HEK293 (cell line): Measurements from ENCODE around the gene ERCC3.

Experiments
- CTCF ChIA-PET: fragments of 350-600 bp; formaldehyde crosslinking; extraction: SDS; loops from one replicate; lab custom pipeline; 2021; ENCODE audit warnings: antibody characterized with exemption; lab: Yijun Ruan, JAX
- POLR2A ChIA-PET: fragments of 300-600 bp; formaldehyde crosslinking; extraction: SDS; loops from one replicate; lab custom pipeline; 2020; ENCODE audit warnings: antibody characterized with exemption, inconsistent platforms; lab: Yijun Ruan, JAX
- H3K27ac ChIP-seq: fragments of 200-500 bp; sonication (Bioruptor generic); 2 replicates; pipeline ENCODE4 v1.5.1; 2014; ENCODE audit warnings: low read depth, low read length, control low read depth, inconsistent platforms; ENCODE audit errors: extremely low read depth
- H3K36me3 ChIP-seq, 2 experiments: fragments of 200-500 bp in 1 of 2; sonication (Bioruptor generic) in 1 of 2; 1 replicate in 1 of 2; 2 replicates in 1 of 2; pipeline ENCODE4 v1.5.1; 2014 to 2017; ENCODE audit warnings: inconsistent platforms in 2 of 2, low read length in 2 of 2; ENCODE audit not compliant: control insufficient read depth in 2 of 2, insufficient read depth in 1 of 2
- H3K4me1 ChIP-seq: fragments of 200-500 bp; sonication (Bioruptor generic); 2 replicates; pipeline ENCODE4 v1.5.1; 2014; ENCODE audit warnings: mild to moderate bottlenecking, low read length, inconsistent platforms; ENCODE audit not compliant: control insufficient read depth, insufficient read depth
- H3K4me3 ChIP-seq: 2 replicates; pipeline ENCODE4 v1.5.1; 2011; ENCODE audit warnings: low read depth, mild to moderate bottlenecking, control low read depth, low read length, moderate library complexity
- H3K9me3 ChIP-seq: fragments of 200-500 bp; sonication (Bioruptor generic); 2 replicates; pipeline ENCODE4 v1.5.1; 2014; ENCODE audit warnings: low read depth, low read length, inconsistent platforms; ENCODE audit not compliant: control insufficient read depth, insufficient read depth
- EGR2 ChIP-seq: fragments of 450-650 bp; formaldehyde crosslinking; IDR thresholded peaks from 2 replicates; pipeline ENCODE4 v1.5.1; 2016; ENCODE audit warnings: low read depth, missing biosample characterization, missing genetic modification characterization
- GLI4 ChIP-seq: fragments of 450-650 bp; formaldehyde crosslinking; IDR thresholded peaks from 2 replicates; pipeline ENCODE4 v1.5.1; 2016; ENCODE audit warnings: missing biosample characterization, missing genetic modification characterization
- MZF1 ChIP-seq: fragments of 450-650 bp; formaldehyde crosslinking; IDR thresholded peaks from 2 replicates; pipeline ENCODE4 v1.5.1; 2017; ENCODE audit warnings: missing biosample characterization, missing genetic modification characterization, borderline replicate concordance
- PRDM1 ChIP-seq: fragments of 450-650 bp; formaldehyde crosslinking; IDR thresholded peaks from 2 replicates; pipeline ENCODE4; 2016; ENCODE audit warnings: missing biosample characterization, missing genetic modification characterization
- REPIN1 ChIP-seq: fragments of 450-650 bp; formaldehyde crosslinking; IDR thresholded peaks from 2 replicates; pipeline ENCODE4 v1.5.1; 2017; ENCODE audit warnings: missing biosample characterization, missing genetic modification characterization, low read depth
- SALL2 ChIP-seq: fragments of 450-650 bp; formaldehyde crosslinking; IDR thresholded peaks from 2 replicates; pipeline ENCODE4 v1.5.0; 2017; ENCODE audit warnings: missing biosample characterization, mild to moderate bottlenecking, missing genetic modification characterization, borderline replicate concordance
- SCRT1 ChIP-seq: fragments of 450-650 bp; formaldehyde crosslinking; IDR thresholded peaks from 2 replicates; pipeline ENCODE4 v1.5.1; 2016; ENCODE audit warnings: missing biosample characterization, missing genetic modification characterization, borderline replicate concordance
- SCRT2 ChIP-seq: fragments of 450-650 bp; formaldehyde crosslinking; IDR thresholded peaks from 2 replicates; pipeline ENCODE4 v1.5.1; 2016; ENCODE audit warnings: missing biosample characterization, missing genetic modification characterization
- SETDB1 ChIP-seq: IDR thresholded peaks from one replicate; pipeline ENCODE4 v1.6.1; 2017; ENCODE audit warnings: mild to moderate bottlenecking, low read length, moderate library complexity, mixed read lengths; ENCODE audit not compliant: insufficient read length
- YY1 ChIP-seq: fragments of 450-650 bp; formaldehyde crosslinking; IDR thresholded peaks from 2 replicates; pipeline ENCODE4 v1.5.1; 2018; ENCODE audit warnings: missing biosample characterization, missing genetic modification characterization
- ZBTB21 ChIP-seq: fragments of 450-650 bp; formaldehyde crosslinking; IDR thresholded peaks from 2 replicates; pipeline ENCODE4 v1.5.1; 2017; ENCODE audit warnings: missing biosample characterization, missing genetic modification characterization
- ZBTB8A ChIP-seq: fragments of 450-650 bp; formaldehyde crosslinking; IDR thresholded peaks from 2 replicates; pipeline ENCODE4 v1.5.1; 2016; ENCODE audit warnings: missing biosample characterization, missing genetic modification characterization
- ZNF138 ChIP-seq: fragments of 450-650 bp; formaldehyde crosslinking; IDR thresholded peaks from 2 replicates; pipeline ENCODE4 v1.5.1; 2016; ENCODE audit warnings: missing biosample characterization, missing genetic modification characterization, borderline replicate concordance
- ZNF214 ChIP-seq: fragments of 450-650 bp; formaldehyde crosslinking; IDR thresholded peaks from 2 replicates; pipeline ENCODE4 v1.5.1; 2017; ENCODE audit warnings: missing biosample characterization, mild to moderate bottlenecking, missing genetic modification characterization, borderline replicate concordance
- ZNF239 ChIP-seq: fragments of 450-650 bp; formaldehyde crosslinking; IDR thresholded peaks from 2 replicates; pipeline ENCODE4 v1.5.1; 2016; ENCODE audit warnings: missing biosample characterization, missing genetic modification characterization
- ZNF266 ChIP-seq: fragments of 450-650 bp; formaldehyde crosslinking; IDR thresholded peaks from 2 replicates; pipeline ENCODE4 v1.5.1; 2016; ENCODE audit warnings: missing biosample characterization, missing genetic modification characterization, low read depth
- ZNF302 ChIP-seq: fragments of 450-650 bp; formaldehyde crosslinking; IDR thresholded peaks from 2 replicates; pipeline ENCODE4 v1.5.1; 2016; ENCODE audit warnings: missing biosample characterization, missing genetic modification characterization, low read depth
- ZNF416 ChIP-seq: fragments of 450-650 bp; formaldehyde crosslinking; IDR thresholded peaks from 2 replicates; pipeline ENCODE4 v1.5.1; 2016; ENCODE audit warnings: missing biosample characterization, missing genetic modification characterization
- ZNF423 ChIP-seq: fragments of 450-650 bp; formaldehyde crosslinking; IDR thresholded peaks from 2 replicates; pipeline ENCODE4 v1.5.1; 2016; ENCODE audit warnings: missing biosample characterization, missing genetic modification characterization
- ZNF48 ChIP-seq: fragments of 450-650 bp; formaldehyde crosslinking; IDR thresholded peaks from 2 replicates; pipeline ENCODE4 v1.5.1; 2016; ENCODE audit warnings: missing biosample characterization, missing genetic modification characterization
- ZNF521 ChIP-seq: fragments of 450-650 bp; formaldehyde crosslinking; IDR thresholded peaks from 2 replicates; pipeline ENCODE4 v1.5.1; 2017; ENCODE audit warnings: missing biosample characterization, mild to moderate bottlenecking, missing genetic modification characterization
- ZNF529 ChIP-seq: fragments of 450-650 bp; formaldehyde crosslinking; IDR thresholded peaks from 2 replicates; pipeline ENCODE4 v1.5.1; 2017; ENCODE audit warnings: missing genetic modification characterization, missing biosample characterization; ENCODE audit not compliant: insufficient replicate concordance
- ZNF530 ChIP-seq: fragments of 450-650 bp; formaldehyde crosslinking; IDR thresholded peaks from 2 replicates; pipeline ENCODE4 v1.5.1; 2016; ENCODE audit warnings: low read depth, missing biosample characterization, missing genetic modification characterization
- ZNF549 ChIP-seq: fragments of 450-650 bp; IDR thresholded peaks from 2 replicates; pipeline ENCODE4 v1.5.1; 2018; ENCODE audit warnings: missing biosample characterization, missing genetic modification characterization, mild to moderate bottlenecking, inconsistent platforms, moderate library complexity
- ZNF660 ChIP-seq: fragments of 450-650 bp; IDR thresholded peaks from 2 replicates; pipeline ENCODE4 v1.5.1; 2018; ENCODE audit warnings: missing biosample characterization, mild to moderate bottlenecking, missing genetic modification characterization
- ZNF76 ChIP-seq: fragments of 450-650 bp; formaldehyde crosslinking; IDR thresholded peaks from 2 replicates; pipeline ENCODE4; 2016; ENCODE audit warnings: low read depth, missing biosample characterization, missing genetic modification characterization, borderline replicate concordance
- ZNF768 ChIP-seq: fragments of 450-650 bp; formaldehyde crosslinking; IDR thresholded peaks from 2 replicates; pipeline ENCODE4 v1.5.1; 2018; ENCODE audit warnings: missing biosample characterization, mild to moderate bottlenecking, missing genetic modification characterization
- ZNF791 ChIP-seq: fragments of 450-650 bp; formaldehyde crosslinking; IDR thresholded peaks from 2 replicates; pipeline ENCODE4 v1.5.1; 2016; ENCODE audit warnings: missing biosample characterization, missing genetic modification characterization
- ZSCAN30 ChIP-seq: fragments of 450-650 bp; IDR thresholded peaks from 2 replicates; pipeline ENCODE4 v1.5.1; 2018; ENCODE audit warnings: missing biosample characterization, mild to moderate bottlenecking, missing genetic modification characterization, moderate library complexity
- TF ChIP-seq, protein P1 (sequence below): fragments of 450-650 bp; formaldehyde crosslinking; IDR thresholded peaks from 2 replicates; pipeline ENCODE4 v1.5.1; 2017; ENCODE audit warnings: missing biosample characterization, missing genetic modification characterization
- TF ChIP-seq, protein P2 (sequence below): fragments of 450-650 bp; formaldehyde crosslinking; IDR thresholded peaks from 2 replicates; pipeline ENCODE4 v1.5.1; 2017; ENCODE audit warnings: missing biosample characterization, missing genetic modification characterization
- TF ChIP-seq, protein P3 (sequence below): fragments of 450-650 bp; formaldehyde crosslinking; conservative IDR thresholded peaks from 2 replicates; pipeline ENCODE4 v1.5.1; 2016; ENCODE audit warnings: low read depth, missing biosample characterization, missing genetic modification characterization

ERCC3 gene

DNA sequence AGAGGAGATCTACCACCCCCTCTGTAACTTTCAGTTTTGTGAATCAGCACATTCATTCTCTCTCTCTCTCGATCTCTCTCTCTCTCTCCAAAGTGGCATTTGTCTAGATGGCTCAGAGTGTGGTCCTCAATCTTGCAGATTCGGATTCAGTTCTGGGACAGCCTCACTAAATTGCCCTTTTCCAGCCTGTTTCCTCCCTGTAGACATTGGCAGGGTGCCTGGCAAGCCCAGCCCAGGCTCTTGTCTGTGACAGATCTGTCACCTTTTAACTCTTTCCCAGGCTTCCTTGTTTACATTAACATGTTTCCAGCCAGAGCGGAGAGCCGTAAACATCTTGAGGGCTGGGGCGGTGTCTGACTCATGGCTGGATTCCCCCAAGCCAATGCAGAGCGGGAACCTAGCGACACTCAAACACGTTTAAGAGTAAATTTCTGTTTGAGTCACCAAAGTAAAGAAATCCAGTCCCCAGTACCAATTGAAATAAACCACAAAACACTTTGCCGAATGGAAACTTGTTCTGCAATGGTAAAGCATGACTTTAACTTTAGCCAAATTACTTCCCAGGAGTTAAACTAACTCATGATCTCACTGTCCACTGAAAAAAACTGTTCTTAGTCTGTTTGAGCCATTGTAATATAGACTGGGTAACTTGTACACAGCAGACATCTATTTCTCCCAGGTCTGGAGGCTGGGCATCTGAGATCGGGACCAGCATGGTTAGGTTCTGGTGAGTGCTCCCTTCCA, 67.3 kb downstream of the ERCC3 start:
- CTCF ChIA-PET, result interaction anchor here (0.6 to 1.6 kb wide), 2 partner anchors 10 to 602 kb away, joined by 3 to 4 read pairs; no protein-coding TSS in a partner anchor
- Histone ChIP-seq H3K4me1 (peaks cover 24% of the 10 kb centered on the region), H3K27ac (peak overlapping the region; percentile 66), H3K36me3 (no peaks in the 10 kb centered on the region), H3K9me3 (no peaks in the 10 kb centered on the region), H3K4me3 (no peak overlapping the region)
- POLR2A ChIA-PET, result no interaction called here
- TF ChIP-seq ZNF549 (tag by site-specific recombination), result no peak
- TF ChIP-seq ZBTB21 (tag by site-specific recombination), result peak; percentile 43; the same call in 1 of the 2 replicates
- no peak for TF ChIP-seq ZNF138 (tag by site-specific recombination)
- TF ChIP-seq, protein P1, sequence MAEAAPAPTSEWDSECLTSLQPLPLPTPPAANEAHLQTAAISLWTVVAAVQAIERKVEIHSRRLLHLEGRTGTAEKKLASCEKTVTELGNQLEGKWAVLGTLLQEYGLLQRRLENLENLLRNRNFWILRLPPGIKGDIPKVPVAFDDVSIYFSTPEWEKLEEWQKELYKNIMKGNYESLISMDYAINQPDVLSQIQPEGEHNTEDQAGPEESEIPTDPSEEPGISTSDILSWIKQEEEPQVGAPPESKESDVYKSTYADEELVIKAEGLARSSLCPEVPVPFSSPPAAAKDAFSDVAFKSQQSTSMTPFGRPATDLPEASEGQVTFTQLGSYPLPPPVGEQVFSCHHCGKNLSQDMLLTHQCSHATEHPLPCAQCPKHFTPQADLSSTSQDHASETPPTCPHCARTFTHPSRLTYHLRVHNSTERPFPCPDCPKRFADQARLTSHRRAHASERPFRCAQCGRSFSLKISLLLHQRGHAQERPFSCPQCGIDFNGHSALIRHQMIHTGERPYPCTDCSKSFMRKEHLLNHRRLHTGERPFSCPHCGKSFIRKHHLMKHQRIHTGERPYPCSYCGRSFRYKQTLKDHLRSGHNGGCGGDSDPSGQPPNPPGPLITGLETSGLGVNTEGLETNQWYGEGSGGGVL (tag by site-specific recombination), result peak; percentile 71
- no peak for TF ChIP-seq ZNF239 (tag by site-specific recombination)
- TF ChIP-seq EGR2 (tag by site-specific recombination), result no peak
- TF ChIP-seq ZNF521 (tag by site-specific recombination), result no peak
- TF ChIP-seq SCRT2, result 0 out of 2 replicates have a peak, but pooled peaks have one; percentile 19
- TF ChIP-seq ZBTB8A (tag by site-specific recombination), result peak; percentile 93
- TF ChIP-seq, protein P2, sequence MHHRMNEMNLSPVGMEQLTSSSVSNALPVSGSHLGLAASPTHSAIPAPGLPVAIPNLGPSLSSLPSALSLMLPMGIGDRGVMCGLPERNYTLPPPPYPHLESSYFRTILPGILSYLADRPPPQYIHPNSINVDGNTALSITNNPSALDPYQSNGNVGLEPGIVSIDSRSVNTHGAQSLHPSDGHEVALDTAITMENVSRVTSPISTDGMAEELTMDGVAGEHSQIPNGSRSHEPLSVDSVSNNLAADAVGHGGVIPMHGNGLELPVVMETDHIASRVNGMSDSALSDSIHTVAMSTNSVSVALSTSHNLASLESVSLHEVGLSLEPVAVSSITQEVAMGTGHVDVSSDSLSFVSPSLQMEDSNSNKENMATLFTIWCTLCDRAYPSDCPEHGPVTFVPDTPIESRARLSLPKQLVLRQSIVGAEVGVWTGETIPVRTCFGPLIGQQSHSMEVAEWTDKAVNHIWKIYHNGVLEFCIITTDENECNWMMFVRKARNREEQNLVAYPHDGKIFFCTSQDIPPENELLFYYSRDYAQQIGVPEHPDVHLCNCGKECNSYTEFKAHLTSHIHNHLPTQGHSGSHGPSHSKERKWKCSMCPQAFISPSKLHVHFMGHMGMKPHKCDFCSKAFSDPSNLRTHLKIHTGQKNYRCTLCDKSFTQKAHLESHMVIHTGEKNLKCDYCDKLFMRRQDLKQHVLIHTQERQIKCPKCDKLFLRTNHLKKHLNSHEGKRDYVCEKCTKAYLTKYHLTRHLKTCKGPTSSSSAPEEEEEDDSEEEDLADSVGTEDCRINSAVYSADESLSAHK (tag by site-specific recombination), result peak; percentile 48; the same call in 1 of the 2 replicates
- TF ChIP-seq ZSCAN30, result no peak
- TF ChIP-seq, protein P3, sequence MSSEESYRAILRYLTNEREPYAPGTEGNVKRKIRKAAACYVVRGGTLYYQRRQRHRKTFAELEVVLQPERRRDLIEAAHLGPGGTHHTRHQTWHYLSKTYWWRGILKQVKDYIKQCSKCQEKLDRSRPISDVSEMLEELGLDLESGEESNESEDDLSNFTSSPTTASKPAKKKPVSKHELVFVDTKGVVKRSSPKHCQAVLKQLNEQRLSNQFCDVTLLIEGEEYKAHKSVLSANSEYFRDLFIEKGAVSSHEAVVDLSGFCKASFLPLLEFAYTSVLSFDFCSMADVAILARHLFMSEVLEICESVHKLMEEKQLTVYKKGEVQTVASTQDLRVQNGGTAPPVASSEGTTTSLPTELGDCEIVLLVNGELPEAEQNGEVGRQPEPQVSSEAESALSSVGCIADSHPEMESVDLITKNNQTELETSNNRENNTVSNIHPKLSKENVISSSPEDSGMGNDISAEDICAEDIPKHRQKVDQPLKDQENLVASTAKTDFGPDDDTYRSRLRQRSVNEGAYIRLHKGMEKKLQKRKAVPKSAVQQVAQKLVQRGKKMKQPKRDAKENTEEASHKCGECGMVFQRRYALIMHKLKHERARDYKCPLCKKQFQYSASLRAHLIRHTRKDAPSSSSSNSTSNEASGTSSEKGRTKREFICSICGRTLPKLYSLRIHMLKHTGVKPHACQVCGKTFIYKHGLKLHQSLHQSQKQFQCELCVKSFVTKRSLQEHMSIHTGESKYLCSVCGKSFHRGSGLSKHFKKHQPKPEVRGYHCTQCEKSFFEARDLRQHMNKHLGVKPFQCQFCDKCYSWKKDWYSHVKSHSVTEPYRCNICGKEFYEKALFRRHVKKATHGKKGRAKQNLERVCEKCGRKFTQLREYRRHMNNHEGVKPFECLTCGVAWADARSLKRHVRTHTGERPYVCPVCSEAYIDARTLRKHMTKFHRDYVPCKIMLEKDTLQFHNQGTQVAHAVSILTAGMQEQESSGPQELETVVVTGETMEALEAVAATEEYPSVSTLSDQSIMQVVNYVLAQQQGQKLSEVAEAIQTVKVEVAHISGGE, result no peak
- TF ChIP-seq ZNF529, result no peak
- TF ChIP-seq ZNF266, result no peak
- peak; percentile 88; the same call in 1 of the 2 replicates for TF ChIP-seq ZNF660 (tag by site-specific recombination)
- TF ChIP-seq ZNF416, result no peak
- TF ChIP-seq ZNF791 (tag by site-specific recombination), result no peak
- TF ChIP-seq GLI4 (tag by site-specific recombination), result no peak
- no peak for TF ChIP-seq ZNF302
- no peak for TF ChIP-seq YY1 (tag by site-specific recombination)
- TF ChIP-seq ZNF768 (tag by site-specific recombination), result no peak
- no peak for TF ChIP-seq SALL2 (tag by site-specific recombination)
- TF ChIP-seq SCRT1 (tag by site-specific recombination), result no peak
- no peak; the same call in 1 of the 2 replicates for TF ChIP-seq ZNF76
- no peak for TF ChIP-seq ZNF423
- TF ChIP-seq REPIN1 (tag by site-specific recombination), result no peak
- no peak for TF ChIP-seq ZNF530 (tag by site-specific recombination)
- TF ChIP-seq ZNF48, result no peak
- no peak for TF ChIP-seq ZNF214 (tag by site-specific recombination)
- TF ChIP-seq SETDB1, result no peak
- peak; percentile 69 for TF ChIP-seq PRDM1 (tag by site-specific recombination)
- peak; percentile 49; the same call in 1 of the 2 replicates for TF ChIP-seq MZF1 (tag by site-specific recombination)
